Esophagus squamous epithelium (tissue), 4 donors: ENCODE data around the gene TAAR5.

ENCODE experiments used
- POLR2A ChIP-seq, 4 donors: fragments of 450-650 bp; IDR thresholded peaks; one replicate each; pipeline ENCODE4 v1.6.1; 2017; ENCODE audit warnings: antibody characterized with exemption in 4 of 4, mild to moderate bottlenecking in 4 of 4, moderate library complexity in 3 of 4
- TF ChIP-seq, protein P1 (sequence below), 6 experiments: fragments of 450-650 bp in 4 of 6; fragments of 200-600 bp in 2 of 6; sonication (generic) in 2 of 6; IDR thresholded peaks; one replicate each; pipeline ENCODE4 v1.5.1; 2016 to 2019; ENCODE audit warnings: antibody characterized with exemption in 6 of 6, mild to moderate bottlenecking in 4 of 6, moderate library complexity in 4 of 6

DNA sequence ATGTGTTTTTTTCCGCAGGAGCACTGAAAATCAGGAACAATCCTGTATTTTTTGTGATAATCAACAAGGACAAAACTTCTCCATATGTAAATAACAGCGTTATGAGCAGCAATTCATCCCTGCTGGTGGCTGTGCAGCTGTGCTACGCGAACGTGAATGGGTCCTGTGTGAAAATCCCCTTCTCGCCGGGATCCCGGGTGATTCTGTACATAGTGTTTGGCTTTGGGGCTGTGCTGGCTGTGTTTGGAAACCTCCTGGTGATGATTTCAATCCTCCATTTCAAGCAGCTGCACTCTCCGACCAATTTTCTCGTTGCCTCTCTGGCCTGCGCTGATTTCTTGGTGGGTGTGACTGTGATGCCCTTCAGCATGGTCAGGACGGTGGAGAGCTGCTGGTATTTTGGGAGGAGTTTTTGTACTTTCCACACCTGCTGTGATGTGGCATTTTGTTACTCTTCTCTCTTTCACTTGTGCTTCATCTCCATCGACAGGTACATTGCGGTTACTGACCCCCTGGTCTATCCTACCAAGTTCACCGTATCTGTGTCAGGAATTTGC, 19.2 kb downstream of the TAAR5 start, which contains the start of gene TAAR6:
- no peak for TF ChIP-seq POLR2A (IDR thresholded peaks at IDR 0.05)
- TF ChIP-seq, protein P1, sequence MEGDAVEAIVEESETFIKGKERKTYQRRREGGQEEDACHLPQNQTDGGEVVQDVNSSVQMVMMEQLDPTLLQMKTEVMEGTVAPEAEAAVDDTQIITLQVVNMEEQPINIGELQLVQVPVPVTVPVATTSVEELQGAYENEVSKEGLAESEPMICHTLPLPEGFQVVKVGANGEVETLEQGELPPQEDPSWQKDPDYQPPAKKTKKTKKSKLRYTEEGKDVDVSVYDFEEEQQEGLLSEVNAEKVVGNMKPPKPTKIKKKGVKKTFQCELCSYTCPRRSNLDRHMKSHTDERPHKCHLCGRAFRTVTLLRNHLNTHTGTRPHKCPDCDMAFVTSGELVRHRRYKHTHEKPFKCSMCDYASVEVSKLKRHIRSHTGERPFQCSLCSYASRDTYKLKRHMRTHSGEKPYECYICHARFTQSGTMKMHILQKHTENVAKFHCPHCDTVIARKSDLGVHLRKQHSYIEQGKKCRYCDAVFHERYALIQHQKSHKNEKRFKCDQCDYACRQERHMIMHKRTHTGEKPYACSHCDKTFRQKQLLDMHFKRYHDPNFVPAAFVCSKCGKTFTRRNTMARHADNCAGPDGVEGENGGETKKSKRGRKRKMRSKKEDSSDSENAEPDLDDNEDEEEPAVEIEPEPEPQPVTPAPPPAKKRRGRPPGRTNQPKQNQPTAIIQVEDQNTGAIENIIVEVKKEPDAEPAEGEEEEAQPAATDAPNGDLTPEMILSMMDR (IDR thresholded peaks at IDR 0.05), result no peak
